GM18907 (cell line): ENCODE results near the gene GP2.

Source experiments
- ATAC-seq: cut with Tn5 transposase; IDR thresholded peaks from one replicate; pipeline ENCODE4 v1.9.1; 2021; ENCODE audit warnings: mild to moderate bottlenecking, moderate library complexity; ENCODE audit not compliant: unreplicated experiment

The GP2 gene

GRCh38 chr16:20308266-20308665 lies 19.0 kb downstream of the GP2 start:
- no peak for ATAC-seq

- no peak for ATAC-seq
Observed at GRCh38 chr16:20307791-20308190, 19.5 kb downstream of the GP2 start.

GRCh38 chr16:20307240-20307671 lies 20.1 kb downstream of the GP2 start:
- no peak for ATAC-seq

GRCh38 chr16:20306401-20306800 lies 20.9 kb downstream of the GP2 start:
- no peak for ATAC-seq

- no peak for ATAC-seq
Observed at GRCh38 chr16:20303012-20303411, 24.3 kb downstream of the GP2 start.

- no peak for ATAC-seq
Observed at GRCh38 chr16:20302389-20302788, 24.9 kb downstream of the GP2 start.

- ATAC-seq, result no peak
Observed at GRCh38 chr16:20301840-20302239, 25.5 kb downstream of the GP2 start.

- ATAC-seq, result peak; percentile 51
Observed at GRCh38 chr16:20300312-20301097, 26.8 kb downstream of the GP2 start.

GRCh38 chr16:20298452-20298851 lies 28.9 kb downstream of the GP2 start:
- no peak for ATAC-seq

- ATAC-seq, result no peak
Observed at GRCh38 chr16:20291208-20292206, 35.8 kb downstream of the GP2 start.

- no peak for ATAC-seq
Observed at GRCh38 chr16:20289571-20289970, 37.7 kb downstream of the GP2 start.

- no peak for ATAC-seq
Observed at GRCh38 chr16:20285993-20286499, 41.3 kb downstream of the GP2 start.

- no peak for ATAC-seq
Observed at GRCh38 chr16:20280259-20280658, 47.1 kb downstream of the GP2 start.

- ATAC-seq, result no peak
Observed at GRCh38 chr16:20271893-20272292, 55.4 kb downstream of the GP2 start.

- no peak for ATAC-seq
Observed at GRCh38 chr16:20268409-20268808, 58.9 kb downstream of the GP2 start.

GRCh38 chr16:20265019-20265418 lies 62.3 kb downstream of the GP2 start:
- ATAC-seq, result no peak

- ATAC-seq, result no peak
Observed at GRCh38 chr16:20263138-20263855, 64.0 kb downstream of the GP2 start.

- no peak for ATAC-seq
Observed at GRCh38 chr16:20262248-20262647, 65.1 kb downstream of the GP2 start.

- no peak for ATAC-seq
Observed at GRCh38 chr16:20260215-20261009, 66.9 kb downstream of the GP2 start.
